Uterus (tissue), 2 donors: ENCODE measurements around the gene SLCO3A1.

Source experiments
- POLR2A ChIP-seq, 2 donors: fragments of 450-650 bp; IDR thresholded peaks; one replicate each; pipeline ENCODE4 v1.6.1; 2016; ENCODE audit warnings: antibody characterized with exemption in 2 of 2, mild to moderate bottlenecking in 1 of 2, moderate library complexity in 1 of 2
- TF ChIP-seq, protein P1 (sequence below), 4 experiments: fragments of 200-600 bp in 2 of 4; fragments of 450-650 bp in 2 of 4; sonication (generic) in 2 of 4; IDR thresholded peaks; one replicate each; pipeline ENCODE4 v1.5.1; 2016 to 2019; ENCODE audit warnings: antibody characterized with exemption in 4 of 4, mild to moderate bottlenecking in 2 of 4, moderate library complexity in 1 of 4

DNA sequence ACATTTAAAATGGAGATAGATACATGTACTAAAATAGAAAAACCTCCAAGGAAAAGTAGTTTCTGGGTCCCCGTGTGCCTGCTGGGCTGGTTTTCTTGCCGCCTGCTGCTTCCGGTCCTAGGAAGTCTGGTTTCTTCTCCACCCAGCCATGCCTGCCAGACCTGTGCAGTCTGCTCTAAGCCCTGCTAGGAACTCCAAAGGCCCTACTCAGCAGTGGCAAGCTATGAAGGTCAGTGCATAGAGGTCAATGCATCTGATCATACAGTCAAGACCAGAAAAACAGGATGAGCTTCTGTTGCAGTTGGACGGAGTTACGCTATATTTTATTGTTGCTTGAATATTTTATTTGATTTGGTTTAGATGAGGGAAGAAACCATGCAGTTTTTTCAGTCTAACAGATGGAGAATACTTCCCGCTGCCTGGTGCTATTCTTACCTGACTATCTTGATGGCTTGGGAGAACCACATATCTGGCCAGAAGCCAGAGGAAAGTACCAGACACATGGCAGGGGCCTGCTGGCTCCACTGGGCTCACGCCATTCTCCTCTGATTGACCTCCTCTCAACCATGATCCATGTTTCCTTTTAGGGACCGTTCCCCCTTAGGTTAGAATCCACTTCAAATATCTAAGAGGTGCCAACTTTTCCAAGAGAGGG lies 313.4 kb downstream of the SLCO3A1 start:
- no peak for TF ChIP-seq POLR2A (IDR thresholded peaks at IDR 0.05)
- TF ChIP-seq, protein P1, sequence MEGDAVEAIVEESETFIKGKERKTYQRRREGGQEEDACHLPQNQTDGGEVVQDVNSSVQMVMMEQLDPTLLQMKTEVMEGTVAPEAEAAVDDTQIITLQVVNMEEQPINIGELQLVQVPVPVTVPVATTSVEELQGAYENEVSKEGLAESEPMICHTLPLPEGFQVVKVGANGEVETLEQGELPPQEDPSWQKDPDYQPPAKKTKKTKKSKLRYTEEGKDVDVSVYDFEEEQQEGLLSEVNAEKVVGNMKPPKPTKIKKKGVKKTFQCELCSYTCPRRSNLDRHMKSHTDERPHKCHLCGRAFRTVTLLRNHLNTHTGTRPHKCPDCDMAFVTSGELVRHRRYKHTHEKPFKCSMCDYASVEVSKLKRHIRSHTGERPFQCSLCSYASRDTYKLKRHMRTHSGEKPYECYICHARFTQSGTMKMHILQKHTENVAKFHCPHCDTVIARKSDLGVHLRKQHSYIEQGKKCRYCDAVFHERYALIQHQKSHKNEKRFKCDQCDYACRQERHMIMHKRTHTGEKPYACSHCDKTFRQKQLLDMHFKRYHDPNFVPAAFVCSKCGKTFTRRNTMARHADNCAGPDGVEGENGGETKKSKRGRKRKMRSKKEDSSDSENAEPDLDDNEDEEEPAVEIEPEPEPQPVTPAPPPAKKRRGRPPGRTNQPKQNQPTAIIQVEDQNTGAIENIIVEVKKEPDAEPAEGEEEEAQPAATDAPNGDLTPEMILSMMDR (IDR thresholded peaks at IDR 0.05) = no peak
